Measurements from ENCODE around the gene HIPK3. TPM values are rescaled to one million over a fixed set of nuclear protein-coding genes. Genes with fewer than 3 reads are reported as not detected.

Gene HIPK3
- total RNA-seq, 1 experiment from 2014 or later: 37.8 TPM

GRCh38 chr11:33396361-33396760 lies 139.2 kb downstream of the HIPK3 start:
- DNase-seq (ENCODE audit: low read depth, low spot score): no peak
- in situ Hi-C loops (cut with HindIII; ENCODE audit: low pct_unique_long_range_greater_than_20kb, low sequenced_read_pairs): no loop called here

- no peak for DNase-seq (ENCODE audit: low read depth, low spot score)
- in situ Hi-C loops (cut with HindIII; ENCODE audit: low pct_unique_long_range_greater_than_20kb, low sequenced_read_pairs): no loop called here
Measured at GRCh38 chr11:33399421-33399820, 142.2 kb downstream of the HIPK3 start.

- DNase-seq (ENCODE audit: low read depth, low spot score): peak; percentile 85
- in situ Hi-C loops (cut with HindIII; ENCODE audit: low pct_unique_long_range_greater_than_20kb, low sequenced_read_pairs): no loop called here
Measured at GRCh38 chr11:33402066-33402465, 144.9 kb downstream of the HIPK3 start.

- in situ Hi-C loops (cut with HindIII; ENCODE audit: low pct_unique_long_range_greater_than_20kb, low sequenced_read_pairs): no loop called here
- DNase-seq (ENCODE audit: low read depth, low spot score): no peak
Measured at GRCh38 chr11:33403344-33403743, 146.2 kb downstream of the HIPK3 start.

GRCh38 chr11:33405834-33406602 lies 148.8 kb downstream of the HIPK3 start:
- DNase-seq (ENCODE audit: low read depth, low spot score): no peak
- in situ Hi-C loops (cut with HindIII; ENCODE audit: low pct_unique_long_range_greater_than_20kb, low sequenced_read_pairs): no loop called here

Other genes starting within 250 kb of the HIPK3 start
- gene DEPDC7, start 241.5 kb upstream of the HIPK3 start, total RNA-seq (2014; rRNA removed; shearing (Covaris generic)): 4.4 and 6.3 TPM in 2 replicates
- gene TCP11L1, start 217.8 kb upstream of the HIPK3 start, total RNA-seq (2014; rRNA removed; shearing (Covaris generic)): 10.6 and 11.9 TPM in 2 replicates
- 18.8 and 19.0 TPM in 2 replicates for gene CSTF3, start 95.9 kb upstream of the HIPK3 start, total RNA-seq (2014; rRNA removed; shearing (Covaris generic))
- gene KIAA1549L, start 118.7 kb downstream of the HIPK3 start, total RNA-seq (2014; rRNA removed; shearing (Covaris generic)): 19.7 and 22.1 TPM in 2 replicates

Data from SK-MEL-5 (cell line).